Esophagus squamous epithelium (tissue), 5 donors: Measurements from ENCODE around the gene NRG3. TPM values are rescaled to one million over a fixed set of nuclear protein-coding genes. Genes with fewer than 3 reads are reported as not detected.

ENCODE experiments used
- DNase-seq: peaks from one replicate; lab custom pipeline; 2025; lab: John Stamatoyannopoulos, UW
- H3K27ac ChIP-seq, 4 donors: fragments of 200-600 bp; sonication (generic); one replicate each; pipeline ENCODE4 v1.5.1; 2016 to 2019; ENCODE audit warnings: mild to moderate bottlenecking in 1 of 4
- H3K27me3 ChIP-seq, 4 donors: fragments of 200-600 bp; sonication (generic); 1 replicate in 3 of 4; 2 replicates in 1 of 4; pipeline versions ENCODE4 v1.5.1 to v1.6.0; 2017 to 2021; ENCODE audit warnings: antibody characterized with exemption in 1 of 4
- H3K36me3 ChIP-seq, 3 donors: fragments of 200-600 bp; sonication (generic); one replicate each; pipeline ENCODE4 v1.5.1; 2016 to 2019
- H3K4me1 ChIP-seq, 3 donors: fragments of 200-600 bp; sonication (generic); one replicate each; pipeline ENCODE4 v1.5.1; 2017 to 2019
- H3K4me3 ChIP-seq, 4 donors: fragments of 200-600 bp; sonication (generic); 1 replicate in 3 of 4; 2 replicates in 1 of 4; pipeline ENCODE4 v1.5.1; 2016 to 2019; ENCODE audit warnings: mild to moderate bottlenecking in 2 of 4, moderate library complexity in 1 of 4
- H3K9me3 ChIP-seq, 3 donors: fragments of 200-600 bp; sonication (generic); one replicate each; pipeline ENCODE4 v1.5.1; 2016 to 2019
- CTCF ChIP-seq, 6 experiments: fragments of 450-650 bp in 4 of 6; fragments of 200-600 bp in 2 of 6; sonication (generic) in 2 of 6; IDR thresholded peaks; one replicate each; pipeline ENCODE4 v1.5.1; 2016 to 2019; ENCODE audit warnings: antibody characterized with exemption in 6 of 6, mild to moderate bottlenecking in 4 of 6, moderate library complexity in 4 of 6
- POLR2A ChIP-seq, 4 donors: fragments of 450-650 bp; IDR thresholded peaks; one replicate each; pipeline ENCODE4 v1.6.1; 2017; ENCODE audit warnings: antibody characterized with exemption in 4 of 4, mild to moderate bottlenecking in 4 of 4, moderate library complexity in 3 of 4
- WGBS, 2 donors: methylation state at CpG; one replicate each; pipeline ENCODE4 v1.1.5; 2018; 5-methylcytosine and 5-hydroxymethylcytosine counted together
- intact Hi-C: fragments of 100-400 bp; cut with DNase I; formaldehyde crosslinking; loops from one replicate; pipeline ENCODE4 v1.15.0; 2022
- total RNA-seq, 4 donors: library from RNA; depleted of rRNA; stranded (reverse); fragments of >200 nt; gene quantifications; one replicate each; pipeline ENCODE4 v1.1.0, GENCODE V29; 2016
- donor health status: DM: yes; HTN: yes; CAD: no.

NRG3 gene
- total RNA-seq, 4 donors from 2014 or later = 0.19 TPM; not detected in 3

- Histone ChIP-seq H3K9me3 (no peaks in the 10 kb centered on the region), H3K27ac (no peak overlapping the region), H3K27me3 (no peaks in the 10 kb centered on the region), H3K36me3 (no peaks in the 10 kb centered on the region), H3K4me1 (no peaks in the 10 kb centered on the region), H3K4me3 (no peak overlapping the region)
- WGBS, 2 donors = 70 to 73% methylated on average over 2 of the region's 2 CpGs
- intact Hi-C loops = no loop called here
- TF ChIP-seq POLR2A (IDR thresholded peaks at IDR 0.05) = no peak
- no peak for TF ChIP-seq CTCF (IDR thresholded peaks at IDR 0.05)
- DNase-seq = no peak
These were observed 1059.4 kb downstream of the NRG3 start for GRCh38 chr10:82934429-82934828.

- Histone ChIP-seq H3K4me1 (no peaks in the 10 kb centered on the region), H3K27ac (no peak overlapping the region), H3K27me3 (no peaks in the 10 kb centered on the region), H3K9me3 (no peaks in the 10 kb centered on the region), H3K4me3 (no peak overlapping the region), H3K36me3 (no peaks in the 10 kb centered on the region)
- intact Hi-C loops = no loop called here
- DNase-seq = no peak
- TF ChIP-seq POLR2A (IDR thresholded peaks at IDR 0.05) (no peak), CTCF (IDR thresholded peaks at IDR 0.05) (no peak)
- WGBS, 2 donors = 89 to 91% methylated on average over 2 of the region's 2 CpGs
These were observed 1060.0 kb downstream of the NRG3 start for GRCh38 chr10:82934947-82935346.

- Histone ChIP-seq H3K4me1 (no peaks in the 10 kb centered on the region), H3K9me3 (no peaks in the 10 kb centered on the region), H3K4me3 (no peak overlapping the region), H3K27ac (no peak overlapping the region), H3K36me3 (no peaks in the 10 kb centered on the region), H3K27me3 (no peaks in the 10 kb centered on the region)
- TF ChIP-seq CTCF (IDR thresholded peaks at IDR 0.05) = no peak
- no peak for TF ChIP-seq POLR2A (IDR thresholded peaks at IDR 0.05)
- no peak for DNase-seq
- 45 to 66% methylated on average over 3 to 4 of the region's 4 CpGs for WGBS, 2 donors
- intact Hi-C loops = no loop called here
These were observed 1063.3 kb downstream of the NRG3 start for GRCh38 chr10:82938331-82938730.

- TF ChIP-seq POLR2A (IDR thresholded peaks at IDR 0.05) (no peak), CTCF (IDR thresholded peaks at IDR 0.05) (no peak)
- intact Hi-C loops = no loop called here
- H3K36me3 ChIP-seq = no peaks in the 10 kb centered on the region
- WGBS, 2 donors = 72 to 75% methylated on average over 3 of the region's 3 CpGs
- no peaks in the 10 kb centered on the region for H3K27me3 ChIP-seq
- H3K9me3 ChIP-seq = no peaks in the 10 kb centered on the region
- H3K4me1 ChIP-seq = no peaks in the 10 kb centered on the region
- no peak for DNase-seq
- H3K4me3 ChIP-seq = no peak overlapping the region
- H3K27ac ChIP-seq = peak overlapping the region in 1 of 4 donors; percentile 1
These were observed 1067.5 kb downstream of the NRG3 start for GRCh38 chr10:82942286-82943099.

- H3K9me3 ChIP-seq = no peaks in the 10 kb centered on the region
- H3K4me3 ChIP-seq = no peak overlapping the region
- WGBS, 2 donors = 44 to 56% methylated on average over 3 of the region's 3 CpGs
- DNase-seq = no peak
- H3K27ac ChIP-seq = no peak overlapping the region
- no peaks in the 10 kb centered on the region for H3K27me3 ChIP-seq
- H3K4me1 ChIP-seq = no peaks in the 10 kb centered on the region
- TF ChIP-seq POLR2A (IDR thresholded peaks at IDR 0.05) (no peak), CTCF (IDR thresholded peaks at IDR 0.05) (no peak)
- H3K36me3 ChIP-seq = no peaks in the 10 kb centered on the region
- intact Hi-C loops = no loop called here
These were observed 1068.1 kb downstream of the NRG3 start for GRCh38 chr10:82943142-82943541.
